NCI-H1092 treated with DMSO at 0.1 percent for 48 hours (cell line): ENCODE results near the gene APOA1.

Source experiments
- DNase-seq: peaks from one replicate; lab custom pipeline; 2025; lab: John Stamatoyannopoulos, UW

Gene APOA1

DNA sequence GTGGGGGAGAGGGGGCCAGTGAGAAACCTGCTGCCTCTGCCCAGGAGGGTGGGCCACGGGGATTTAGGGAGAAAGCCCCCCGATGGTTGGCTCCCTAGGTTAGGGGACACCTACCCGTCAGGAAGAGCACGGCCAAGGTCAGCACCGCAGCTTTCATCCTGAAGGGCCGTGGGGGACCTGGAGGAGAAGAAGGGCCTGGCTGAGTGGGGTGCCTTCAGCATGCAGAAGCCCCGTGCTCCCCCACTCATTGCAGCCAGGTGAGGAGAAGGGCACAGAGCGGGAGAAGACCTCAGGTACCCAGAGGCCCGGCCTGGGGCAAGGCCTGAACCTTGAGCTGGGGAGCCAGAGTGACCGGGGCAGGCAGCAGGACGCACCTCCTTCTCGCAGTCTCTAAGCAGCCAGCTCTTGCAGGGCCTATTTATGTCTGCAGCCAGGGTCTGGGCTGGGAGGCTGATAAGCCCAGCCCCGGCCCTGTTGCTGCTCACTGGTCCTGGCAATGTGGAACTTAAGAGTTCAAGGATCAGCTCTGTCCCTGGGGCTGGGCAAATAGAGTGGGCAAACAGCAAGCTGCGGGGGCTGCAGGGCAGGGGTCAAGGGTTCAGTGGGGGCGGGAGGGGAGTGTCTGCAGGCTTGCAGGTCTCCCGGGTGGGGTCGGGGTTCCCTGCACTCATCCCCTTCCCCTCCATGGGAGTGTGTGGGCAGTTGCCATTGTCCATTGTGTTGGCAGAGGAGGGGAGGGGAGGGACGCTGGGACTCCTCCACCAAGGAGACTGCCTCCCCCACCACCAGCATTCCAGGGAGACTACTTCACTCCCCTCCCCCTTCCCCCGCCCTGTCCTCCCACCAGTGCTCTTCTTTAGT lies at the start of gene APOA1:
Gene APOA1, minus strand, starts transcription at position 392 of the 861 bp plus-strand sequence. Its CDS starts 235 bp downstream, at position 157.
- no peak for DNase-seq

DNA sequence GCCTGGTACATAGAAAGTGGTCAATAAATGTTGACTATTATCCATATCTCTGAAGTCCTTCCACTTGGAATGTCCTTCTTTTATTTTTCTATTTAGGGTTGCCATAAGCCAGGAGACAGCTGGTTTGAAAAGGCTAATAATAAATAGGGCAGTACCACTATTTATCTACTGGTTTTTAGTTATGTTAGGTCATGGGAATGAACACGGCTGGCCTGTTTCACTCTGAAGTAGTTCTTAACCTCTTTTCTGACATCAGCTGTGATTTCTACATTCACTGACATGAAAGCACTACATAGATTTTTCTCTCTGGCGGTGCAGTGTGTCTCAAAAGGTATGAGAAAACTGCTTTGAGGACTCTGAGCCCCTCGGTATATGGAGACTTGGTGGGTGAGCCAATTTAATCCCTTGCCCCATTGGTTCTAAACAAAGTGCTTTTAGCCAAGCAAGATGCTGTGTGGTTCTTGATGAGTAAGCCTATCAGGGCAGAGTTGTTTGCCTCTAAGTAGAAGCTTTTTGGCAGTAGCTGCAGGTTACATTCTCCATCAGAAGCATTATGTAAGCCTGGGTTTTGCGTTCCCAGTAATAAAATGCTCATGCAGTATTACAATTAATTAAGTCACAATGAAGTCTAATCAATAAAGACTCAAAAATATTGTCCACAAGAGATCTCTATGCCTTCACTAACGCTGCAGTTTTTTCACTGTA lies 48.7 kb upstream of the APOA1 start:
- DNase-seq, result no peak

DNA sequence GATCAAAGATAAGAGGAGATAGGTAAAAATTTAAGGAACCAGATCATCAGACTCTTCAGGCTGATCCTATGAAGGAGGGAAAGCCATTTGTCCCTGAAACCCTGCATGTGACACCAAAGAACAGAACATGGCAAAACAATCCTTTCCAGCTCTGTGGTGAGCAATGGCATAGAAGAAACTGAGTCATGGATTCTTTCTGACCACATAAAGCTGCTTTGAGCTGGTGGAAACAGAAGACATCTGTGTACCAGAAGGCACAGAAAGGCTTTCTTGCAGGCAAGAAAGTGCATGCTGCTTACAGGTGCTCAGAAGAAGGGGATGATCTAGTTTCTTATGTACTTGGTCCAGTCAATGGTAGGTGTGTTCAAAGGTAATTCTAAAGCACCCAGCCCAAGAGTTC lies 45.0 kb upstream of the APOA1 start:
- no peak for DNase-seq

- no peak for DNase-seq
Observed at GRCh38 chr11:116881143-116881542, 43.7 kb upstream of the APOA1 start.

DNA sequence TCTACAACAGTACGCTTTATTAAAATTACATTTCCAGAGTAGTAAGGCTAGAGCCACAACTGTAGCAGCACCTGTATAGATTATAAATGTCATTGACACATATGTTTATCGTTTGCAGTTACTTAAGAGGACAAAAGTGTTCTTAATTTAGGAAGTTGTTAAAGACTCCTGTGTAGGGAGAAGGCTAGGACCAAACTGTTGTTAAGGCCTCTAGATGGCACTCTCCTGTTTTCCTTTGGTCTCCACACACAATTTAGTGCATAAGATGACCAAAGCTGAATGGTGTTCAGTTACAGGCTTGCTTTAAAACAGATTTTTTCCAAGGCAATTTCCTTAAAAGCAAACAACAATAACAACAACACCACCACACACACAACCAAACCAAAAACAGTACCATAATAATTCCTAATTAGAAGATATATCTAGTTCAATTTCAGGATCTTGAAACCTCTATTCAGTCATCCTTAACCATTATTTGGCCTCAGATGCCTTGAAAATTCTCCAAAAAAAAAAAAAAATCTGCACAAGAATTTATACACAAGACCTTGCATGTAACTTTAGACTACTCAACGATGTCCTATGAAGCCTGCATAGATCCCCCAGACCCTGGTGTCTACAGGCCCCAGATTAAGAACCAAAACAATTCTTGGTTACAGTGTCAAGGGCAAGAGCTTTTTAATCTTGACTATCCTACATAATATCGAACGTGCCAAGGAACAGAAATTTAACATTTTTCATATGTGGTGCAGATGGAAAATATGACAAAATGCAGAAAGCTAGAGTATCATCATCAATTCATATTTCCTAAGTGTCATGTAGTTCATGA lies 42.6 kb upstream of the APOA1 start:
- peak; percentile 66 for DNase-seq

GRCh38 chr11:116876656-116877055 lies 39.2 kb upstream of the APOA1 start:
- no peak for DNase-seq

DNA sequence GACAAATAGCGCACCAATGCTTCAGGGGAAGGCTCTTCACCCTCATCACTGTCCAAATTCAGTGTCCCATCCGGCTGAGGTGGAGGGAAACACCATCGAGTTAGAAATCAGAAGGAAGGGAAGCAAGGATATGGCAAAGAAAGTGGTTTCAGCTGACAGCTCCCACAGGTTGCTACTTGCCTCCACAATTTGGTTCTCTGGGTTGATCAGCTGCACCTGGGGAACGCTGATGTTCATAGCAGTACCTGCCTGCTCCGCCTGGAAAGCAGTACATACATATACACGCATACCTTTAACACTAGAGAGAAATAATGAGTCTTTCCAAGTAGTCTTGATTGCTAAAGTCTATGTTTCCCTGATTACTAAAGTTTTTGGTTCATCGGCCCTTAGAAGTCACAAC lies 37.8 kb upstream of the APOA1 start:
- DNase-seq, result no peak

- DNase-seq, result no peak
Observed at GRCh38 chr11:116874251-116874650, 36.8 kb upstream of the APOA1 start.

DNA sequence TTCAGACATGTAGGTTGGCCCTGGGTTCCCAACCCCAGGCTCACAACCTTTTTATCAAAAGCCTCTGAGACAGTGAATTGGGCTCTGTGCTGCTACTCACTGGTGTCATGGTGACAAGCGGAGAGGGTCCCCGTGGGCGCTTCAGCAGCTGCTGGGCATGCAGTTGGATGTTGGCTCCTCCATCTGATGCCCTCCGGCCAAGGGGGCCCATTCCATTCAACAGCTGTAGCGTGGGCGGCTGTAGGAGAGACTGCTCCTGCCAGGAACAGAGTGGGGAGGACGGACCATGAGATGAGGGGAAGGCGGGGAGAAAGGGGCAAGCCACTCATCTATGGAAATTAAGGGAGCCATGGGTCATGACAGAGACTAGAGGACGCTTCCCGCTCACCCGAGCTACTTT lies 36.0 kb upstream of the APOA1 start:
- DNase-seq, result no peak

DNA sequence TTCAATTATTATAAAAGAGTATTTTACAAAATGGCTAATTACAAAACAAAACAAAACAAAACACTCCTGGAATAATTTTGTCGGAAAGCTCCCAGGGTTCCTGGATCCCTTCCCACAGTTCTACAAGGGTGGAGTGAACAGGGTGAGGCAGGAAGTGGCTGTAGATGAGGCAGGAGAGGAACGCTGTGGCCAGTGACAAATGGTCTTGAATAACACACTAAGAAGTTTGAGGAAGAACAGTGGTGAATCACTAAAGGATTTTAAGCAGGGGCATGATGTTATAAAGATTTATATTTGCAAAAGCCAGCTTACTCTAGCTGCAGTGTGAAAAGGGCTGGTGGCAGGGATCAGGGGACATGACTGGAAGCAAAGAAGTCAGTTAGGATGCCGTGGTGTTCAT lies 33.8 kb upstream of the APOA1 start:
- no peak for DNase-seq

DNA sequence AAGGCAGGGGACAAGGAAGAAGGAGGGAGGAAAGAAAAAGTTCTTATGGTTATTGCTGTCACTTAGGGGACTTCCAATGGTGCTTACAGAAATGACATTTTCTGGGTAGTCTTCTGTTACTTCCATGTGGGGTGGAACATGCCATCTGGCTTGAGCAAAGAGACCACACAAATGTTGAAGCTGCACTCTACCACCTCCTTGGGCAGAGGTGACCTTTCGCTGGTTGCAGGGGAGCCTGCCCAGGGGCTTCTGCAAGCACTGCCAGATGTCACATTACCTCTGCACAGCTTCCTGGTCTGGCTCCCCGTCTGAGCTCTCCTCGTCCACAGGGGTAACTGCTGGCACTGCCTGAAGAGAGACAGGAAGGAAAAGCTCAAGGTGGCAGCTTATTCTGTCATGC lies 32.6 kb upstream of the APOA1 start:
- no peak for DNase-seq

DNA sequence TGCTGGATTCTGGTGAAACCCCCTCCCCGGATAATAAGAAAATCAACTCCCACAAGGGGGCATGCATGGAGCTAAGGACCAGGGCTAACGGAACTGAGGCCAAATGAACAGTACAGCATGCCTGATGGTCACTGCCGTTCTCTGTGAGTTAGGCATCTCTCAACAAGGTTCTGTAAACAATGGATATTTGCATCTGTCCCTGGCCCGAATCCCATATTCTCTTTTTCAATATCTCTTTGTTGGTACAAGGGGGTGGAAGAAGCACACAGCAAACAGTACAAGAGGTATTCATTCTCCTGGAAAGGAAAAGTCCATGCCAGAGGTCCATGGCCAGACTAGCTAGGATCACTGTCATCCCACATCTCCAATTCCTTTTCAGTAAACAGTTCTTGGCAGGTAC lies 32.2 kb upstream of the APOA1 start:
- DNase-seq, result no peak

DNA sequence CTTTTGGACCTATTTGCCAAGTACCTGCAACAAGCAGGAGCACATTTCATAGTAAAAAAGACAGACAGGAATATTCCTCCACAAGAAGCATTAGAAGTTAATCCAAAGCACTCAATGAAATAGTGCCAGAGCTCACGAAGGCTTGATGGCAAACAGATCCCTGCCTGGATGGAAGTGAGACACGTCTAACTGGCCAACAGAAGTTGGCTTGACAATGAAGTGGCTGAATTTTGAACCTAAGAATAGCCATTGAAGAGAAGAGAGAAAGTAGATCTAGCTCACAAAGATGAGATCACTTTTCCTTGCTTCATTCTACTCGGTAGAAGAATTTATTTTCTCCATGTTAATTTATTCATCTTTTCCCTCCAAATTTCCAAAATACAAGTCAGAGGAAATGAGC lies 30.6 kb upstream of the APOA1 start:
- DNase-seq, result no peak

GRCh38 chr11:116867619-116868018 lies 30.2 kb upstream of the APOA1 start:
- no peak for DNase-seq

DNA sequence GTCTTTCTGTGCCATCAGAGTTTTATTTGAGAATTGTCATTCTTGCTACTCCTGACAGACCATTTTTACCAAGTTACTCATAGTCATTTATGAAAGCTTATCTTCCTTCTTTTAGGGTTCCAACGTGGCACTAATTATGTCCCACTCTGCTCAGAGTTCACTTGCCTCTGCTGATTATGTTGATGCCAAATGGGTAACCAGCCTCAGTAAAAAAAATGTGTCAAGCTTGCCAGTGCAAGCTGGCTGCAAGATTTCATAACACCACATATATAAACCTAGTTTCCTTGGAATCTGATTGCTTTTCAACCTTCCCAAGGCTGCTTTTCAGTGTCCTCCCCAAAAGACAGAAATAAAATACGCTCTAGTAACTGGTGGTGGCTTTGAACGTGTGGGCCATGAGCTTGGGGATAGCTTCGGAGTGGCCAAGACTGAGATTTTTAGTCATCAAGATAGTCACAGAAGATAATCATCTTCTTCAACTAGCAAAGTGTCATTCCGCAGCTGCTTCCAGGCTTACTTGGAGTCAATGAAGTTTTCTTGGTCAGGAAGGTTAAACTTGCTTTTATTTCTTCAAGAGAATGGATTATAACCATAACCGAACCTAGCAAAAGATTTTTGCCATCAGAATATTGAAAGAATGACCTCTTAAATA lies 29.5 kb upstream of the APOA1 start:
- DNase-seq, result no peak

DNA sequence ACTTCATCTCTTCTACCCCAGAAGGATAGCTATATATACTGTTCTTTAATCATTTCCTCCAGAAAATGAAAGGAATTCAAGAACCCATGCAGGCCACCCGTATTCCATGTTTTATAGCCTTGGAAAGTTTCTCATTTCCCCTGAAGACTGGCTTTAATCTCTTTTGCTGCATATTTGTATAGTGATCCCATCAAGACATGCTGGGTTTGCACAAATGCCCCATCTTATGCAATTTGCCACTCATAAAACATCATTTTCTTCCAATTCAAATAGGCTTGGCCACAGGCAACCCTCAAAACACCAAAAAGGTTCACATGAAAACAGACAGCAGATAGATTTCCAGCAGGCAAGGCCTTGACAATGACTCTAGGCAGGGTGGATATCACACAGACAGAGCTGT lies 28.3 kb upstream of the APOA1 start:
- no peak for DNase-seq

DNA sequence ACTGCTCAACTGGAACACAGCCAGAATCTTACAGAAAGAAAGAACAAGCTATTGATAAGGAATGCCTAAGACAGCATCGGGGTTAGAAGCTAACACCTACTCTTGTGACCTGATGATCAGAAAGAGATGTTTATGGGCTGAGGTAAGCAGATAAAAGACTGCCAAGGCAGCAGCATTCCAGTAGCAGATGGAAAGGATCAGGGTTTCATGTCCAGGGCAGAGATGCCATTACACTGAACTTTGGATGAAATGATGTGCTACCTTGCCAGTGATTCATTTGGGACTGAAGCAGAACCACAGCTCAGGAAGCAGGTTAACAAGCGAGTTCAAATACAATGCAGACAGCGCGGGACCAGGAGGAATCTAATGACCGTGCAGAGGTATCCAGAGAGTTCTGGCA lies 27.1 kb upstream of the APOA1 start:
- no peak for DNase-seq

DNA sequence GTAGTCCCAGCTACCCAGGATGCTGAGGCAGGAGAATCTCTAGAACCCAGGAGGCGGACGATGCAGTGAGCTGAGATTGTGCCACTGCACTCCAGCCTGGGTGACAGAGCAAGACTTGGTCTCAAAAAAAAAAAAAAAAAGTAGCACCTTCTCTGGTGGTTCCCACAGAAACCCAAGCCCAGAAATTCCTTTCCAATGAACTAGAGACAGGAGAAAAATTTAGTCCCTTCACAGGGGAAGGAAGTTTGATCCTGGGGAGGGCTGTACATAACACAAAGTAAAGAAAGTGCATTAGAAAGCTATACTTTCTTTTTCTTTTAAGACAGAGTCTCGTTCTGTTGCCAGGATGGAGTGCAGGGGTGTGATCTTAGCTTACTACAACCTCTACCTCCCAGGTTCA lies 25.5 kb upstream of the APOA1 start:
- DNase-seq, result no peak

DNA sequence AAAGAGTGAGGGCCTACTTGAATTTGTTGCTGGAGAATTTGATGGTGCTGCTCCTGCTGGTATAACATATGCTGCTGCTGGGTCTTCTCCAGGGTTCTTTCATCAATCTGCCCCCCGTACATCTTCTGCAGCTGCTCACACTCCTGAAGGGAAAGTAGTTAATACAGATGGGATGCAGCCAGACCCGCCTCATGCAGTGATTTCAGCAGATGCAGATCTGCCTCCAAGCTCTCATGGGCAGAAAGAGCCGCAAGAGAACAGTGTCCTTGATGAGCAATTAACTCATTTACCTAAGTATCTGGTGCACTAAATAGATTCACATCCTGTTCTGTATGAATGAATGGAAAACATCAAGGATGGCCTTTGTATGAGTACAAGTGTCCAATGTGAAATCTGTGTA lies 24.8 kb upstream of the APOA1 start:
- no peak for DNase-seq

DNA sequence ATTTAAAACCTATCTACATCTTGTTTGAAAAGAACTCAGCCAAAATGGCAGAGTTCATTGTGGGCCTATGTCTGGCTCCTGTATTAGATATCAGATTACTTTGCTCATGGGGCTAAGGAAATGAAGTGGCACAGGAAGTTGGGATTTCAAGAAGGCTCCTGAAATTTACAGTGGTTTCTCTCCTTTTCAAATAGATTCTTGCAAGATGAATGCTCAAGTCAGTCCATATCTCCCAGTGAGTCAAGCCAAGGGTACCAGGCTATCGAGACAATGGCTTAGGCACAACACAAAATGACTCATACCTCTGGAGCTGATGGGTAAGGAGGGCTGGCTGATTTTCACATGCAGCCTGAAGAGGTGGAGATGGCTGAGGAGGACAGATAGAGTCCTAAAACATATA lies 24.1 kb upstream of the APOA1 start:
- DNase-seq, result no peak

DNA sequence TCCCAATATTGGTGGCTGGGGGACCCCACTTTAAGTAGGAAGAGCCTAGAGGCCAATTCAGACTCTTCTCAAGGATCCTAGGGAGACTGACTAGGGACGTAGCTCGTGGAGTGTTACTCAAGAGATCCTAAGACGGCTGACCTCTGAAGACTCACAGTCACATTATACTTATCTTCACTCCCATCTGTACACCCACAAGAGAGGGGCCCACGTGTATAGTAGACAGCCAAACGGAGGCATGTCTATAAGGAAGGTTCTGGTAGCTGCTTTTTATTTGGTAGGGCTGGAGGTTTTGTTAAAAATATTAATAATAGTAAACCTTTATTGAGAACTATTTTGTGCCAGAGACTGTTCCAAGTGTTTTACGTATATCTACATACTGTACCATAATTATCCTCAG lies 22.9 kb upstream of the APOA1 start:
- DNase-seq, result no peak

- no peak for DNase-seq
Observed at GRCh38 chr11:116859175-116859574, 21.8 kb upstream of the APOA1 start.
